H1 (cell line): ENCODE measurements around the gene SCRG1. TPM values are rescaled to one million over a fixed set of nuclear protein-coding genes. Genes with fewer than 3 reads are reported as not detected.

Experiments used
- CTCF ChIA-PET: fragments of 300-600 bp; sonication (Branson Sonifier 250); formaldehyde crosslinking; loops from one replicate; lab custom pipeline; 2021; ENCODE audit not compliant: partially characterized antibody; lab: Charles Lee
- POLR2A ChIA-PET: fragments of 300-600 bp; sonication (Branson Sonifier 250); formaldehyde crosslinking; loops from one replicate; lab custom pipeline; 2021; ENCODE audit warnings: inconsistent platforms; ENCODE audit not compliant: partially characterized antibody; lab: Charles Lee
- DNase-seq, 2 experiments: peaks; one replicate each; pipeline versions ENCODE4 v3.0.0 to v3.0.0-alpha.2; 2010 to 2022; ENCODE audit warnings: low spot score in 2 of 2, low read depth in 1 of 2, mixed read lengths in 1 of 2
- FAIRE-seq: peaks from 2 replicates; lab custom pipeline; 2011; peaks lifted over from hg19 to GRCh38; lab: Jason Lieb, UNC
- H2AFZ ChIP-seq: 2 replicates; pipeline ENCODE4 v1.8.1; 2012; ENCODE audit warnings: low read length, inconsistent platforms
- H2AK5ac ChIP-seq: 2 replicates; pipeline ENCODE4 v1.6.1; 2013; ENCODE audit warnings: low read depth, low read length
- H2BK120ac ChIP-seq: replicated peaks from 2 replicates; pipeline ENCODE3; 2013; ENCODE audit warnings: low read depth, low read length, inconsistent platforms
- H2BK12ac ChIP-seq: 2 replicates; pipeline ENCODE4 v1.6.1; 2013; ENCODE audit warnings: low read depth, low read length
- H2BK15ac ChIP-seq: 2 replicates; pipeline ENCODE4 v1.6.1; 2013; ENCODE audit warnings: low read length
- H2BK20ac ChIP-seq: 2 replicates; pipeline ENCODE4 v1.6.1; 2013; ENCODE audit warnings: low read length
- H2BK5ac ChIP-seq: 2 replicates; pipeline ENCODE4 v1.6.1; 2013; ENCODE audit warnings: low read depth, low read length
- H3K14ac ChIP-seq: 2 replicates; pipeline ENCODE4 v1.6.1; 2013; ENCODE audit warnings: inconsistent platforms; ENCODE audit not compliant: insufficient read length
- H3K18ac ChIP-seq: 2 replicates; pipeline ENCODE4 v1.6.1; 2013; ENCODE audit warnings: low read length; ENCODE audit errors: extremely low read depth
- H3K23ac ChIP-seq: 2 replicates; pipeline ENCODE4 v1.6.1; 2013; ENCODE audit warnings: inconsistent platforms; ENCODE audit not compliant: insufficient read length
- H3K23me2 ChIP-seq: 2 replicates; pipeline ENCODE4 v1.6.1; 2013; ENCODE audit warnings: low read depth, low read length
- H3K27ac ChIP-seq: 2 replicates; pipeline ENCODE4 v1.6.1; 2011; ENCODE audit warnings: low read depth, low read length, inconsistent platforms
- H3K27me3 ChIP-seq, 4 experiments: replicated peaks in 1 of 4; 1 replicate in 1 of 4; 2 replicates in 3 of 4; pipeline versions ENCODE4 v1.6.1 to v1.8.1; 2011 to 2013; ENCODE audit warnings: low read length in 3 of 4, mild to moderate bottlenecking in 3 of 4, inconsistent platforms in 2 of 4, mixed read lengths in 2 of 4, moderate library complexity in 1 of 4; ENCODE audit not compliant: control insufficient read depth in 3 of 4, insufficient read depth in 3 of 4; ENCODE audit errors: extremely low read depth in 1 of 4
- H3K36me3 ChIP-seq, 4 experiments: 2 replicates each; pipeline versions ENCODE4 v1.6.1 to v1.8.1; 2011 to 2013; ENCODE audit warnings: mild to moderate bottlenecking in 4 of 4, low read length in 3 of 4, moderate library complexity in 2 of 4, control low read depth in 1 of 4, inconsistent platforms in 1 of 4; ENCODE audit not compliant: insufficient read depth in 4 of 4, control insufficient read depth in 2 of 4
- H3K4ac ChIP-seq: replicated peaks from 2 replicates; pipeline ENCODE3; 2013; ENCODE audit warnings: low read length, low read depth, mixed read lengths, inconsistent platforms; ENCODE audit not compliant: insufficient read length
- H3K4me1 ChIP-seq, 4 experiments: replicated peaks in 1 of 4; 1 replicate in 1 of 4; 2 replicates in 3 of 4; pipeline versions ENCODE4 v1.6.1 to v1.8.1; 2011 to 2013; ENCODE audit warnings: low read length in 3 of 4, inconsistent platforms in 2 of 4, mixed read lengths in 1 of 4; ENCODE audit not compliant: insufficient read depth in 4 of 4, control insufficient read depth in 3 of 4
- H3K4me2 ChIP-seq, 2 experiments: 2 replicates each; pipeline versions ENCODE4 v1.6.1 to v1.8.1; 2011 to 2013; ENCODE audit warnings: low read depth in 2 of 2, low read length in 2 of 2, control low read depth in 1 of 2, inconsistent platforms in 1 of 2, mild to moderate bottlenecking in 1 of 2; ENCODE audit not compliant: insufficient read depth in 1 of 2
- H3K4me3 ChIP-seq, 4 experiments: fragments of 200-600, 300-600 bp in 1 of 4; sonication (generic), shearing (Covaris generic), sonication (Bioruptor Twin) in 1 of 4; 2 replicates each; pipeline versions ENCODE4 v1.5.1 to v1.8.1; 2011 to 2016; ENCODE audit warnings: low read length in 4 of 4, low read depth in 3 of 4, control low read depth in 2 of 4, inconsistent platforms in 2 of 4, mild to moderate bottlenecking in 2 of 4, mixed read lengths in 1 of 4, moderate library complexity in 1 of 4; ENCODE audit not compliant: insufficient read depth in 2 of 4; ENCODE audit errors: extremely low read depth in 1 of 4
- H3K56ac ChIP-seq: replicated peaks from 2 replicates; pipeline ENCODE3; 2013; ENCODE audit warnings: low read depth, mild to moderate bottlenecking, mixed read lengths, low read length, inconsistent platforms; ENCODE audit not compliant: insufficient read length
- H3K79me1 ChIP-seq: 2 replicates; pipeline ENCODE4 v1.6.1; 2013; ENCODE audit warnings: low read depth, low read length, control low read depth
- H3K79me2 ChIP-seq, 2 experiments: 2 replicates each; pipeline versions ENCODE4 v1.6.1 to v1.8.1; 2012 to 2013; ENCODE audit warnings: low read length in 2 of 2, mild to moderate bottlenecking in 2 of 2, inconsistent platforms in 1 of 2; ENCODE audit not compliant: insufficient read depth in 2 of 2, control insufficient read depth in 1 of 2
- H3K9ac ChIP-seq, 4 experiments: replicated peaks in 1 of 4; 1 replicate in 1 of 4; 2 replicates in 3 of 4; pipeline versions ENCODE4 v1.6.1 to v1.8.1; 2011 to 2013; ENCODE audit warnings: low read depth in 3 of 4, low read length in 3 of 4, control low read depth in 2 of 4, mild to moderate bottlenecking in 2 of 4, moderate library complexity in 2 of 4, inconsistent platforms in 1 of 4; ENCODE audit errors: extremely low read depth in 1 of 4
- H3K9me3 ChIP-seq, 2 experiments: 2 replicates each; pipeline versions ENCODE4 v1.6.1 to v1.8.1; 2012 to 2013; ENCODE audit warnings: mild to moderate bottlenecking in 2 of 2, moderate library complexity in 2 of 2, control low read depth in 1 of 2, inconsistent platforms in 1 of 2, low read depth in 1 of 2, low read length in 1 of 2, mixed read lengths in 1 of 2; ENCODE audit not compliant: insufficient read depth in 2 of 2
- H4K20me1 ChIP-seq, 2 experiments: replicated peaks in 1 of 2; 2 replicates each; pipeline versions ENCODE3 to v1.8.1; 2011 to 2013; ENCODE audit warnings: inconsistent platforms in 2 of 2, low read length in 2 of 2, mild to moderate bottlenecking in 1 of 2; ENCODE audit not compliant: insufficient read depth in 2 of 2, control insufficient read depth in 1 of 2
- H4K5ac ChIP-seq: 2 replicates; pipeline ENCODE4 v1.6.1; 2013; ENCODE audit warnings: low read length, low read depth, mixed read lengths, inconsistent platforms; ENCODE audit not compliant: insufficient read length
- H4K8ac ChIP-seq: 2 replicates; pipeline ENCODE4 v1.8.0; 2013; ENCODE audit warnings: mild to moderate bottlenecking, moderate library complexity, low read length, inconsistent platforms; ENCODE audit not compliant: insufficient read depth; ENCODE audit errors: extremely low read depth
- H4K91ac ChIP-seq: replicated peaks from 2 replicates; pipeline ENCODE3; 2013; ENCODE audit warnings: low read length, mixed read lengths, inconsistent platforms; ENCODE audit not compliant: insufficient read length
- CBX5 ChIP-seq: fragments of 300-800, 300-1000 bp; sonication (generic); IDR thresholded peaks from 2 replicates; pipeline ENCODE4 v1.7.1; 2016; ENCODE audit warnings: antibody characterized with exemption, low read length, low read depth
- CHD1 ChIP-seq: IDR thresholded peaks from 2 replicates; pipeline ENCODE4 v1.6.1; 2012; ENCODE audit warnings: low read depth, low read length, improper control_type of control experiment
- HDAC2 ChIP-seq, 2 experiments: fragments of 300-600 bp in 1 of 2; sonication (generic) in 1 of 2; IDR thresholded peaks; 2 replicates each; pipeline ENCODE4 v1.6.1; 2011 to 2012; ENCODE audit warnings: low read depth in 2 of 2, low read length in 2 of 2, mild to moderate bottlenecking in 2 of 2, moderate library complexity in 2 of 2, borderline replicate concordance in 1 of 2, inconsistent platforms in 1 of 2
- HDAC6 ChIP-seq: IDR thresholded peaks from one replicate; pipeline ENCODE4 v1.7.1; 2012; ENCODE audit warnings: low read depth, mild to moderate bottlenecking, inconsistent platforms, low read length, moderate library complexity
- KDM1A ChIP-seq: fragments of 200-600, 300-600 bp; sonication (generic); IDR thresholded peaks from 2 replicates; pipeline ENCODE4 v1.7.1; 2016; ENCODE audit warnings: mild to moderate bottlenecking, low read length, borderline replicate concordance
- KDM4A ChIP-seq: IDR thresholded peaks from one replicate; pipeline ENCODE4 v1.7.1; 2012; ENCODE audit warnings: low read depth, mild to moderate bottlenecking, moderate library complexity, low read length, inconsistent platforms; ENCODE audit not compliant: severe bottlenecking
- POLR2A ChIP-seq, 2 experiments: IDR thresholded peaks; 1 replicate in 1 of 2; 2 replicates in 1 of 2; pipeline ENCODE4 v1.6.1; 2011; ENCODE audit warnings: low read depth in 2 of 2, low read length in 2 of 2, mild to moderate bottlenecking in 2 of 2; ENCODE audit errors: control extremely low read depth in 1 of 2
- SAP30 ChIP-seq: fragments of 300-600 bp; sonication (generic); IDR thresholded peaks from 2 replicates; pipeline ENCODE4 v1.7.1; 2012; ENCODE audit warnings: low read length, moderate library complexity, mild to moderate bottlenecking, inconsistent platforms; ENCODE audit not compliant: insufficient read depth, insufficient replicate concordance
- SIN3A ChIP-seq, 2 experiments: IDR thresholded peaks in 1 of 2; conservative IDR thresholded peaks in 1 of 2; 2 replicates each; pipeline ENCODE4 v1.6.1; 2011 to 2012; ENCODE audit warnings: low read length in 2 of 2, improper control_type of control experiment in 1 of 2, low read depth in 1 of 2, mild to moderate bottlenecking in 1 of 2
- SIX5 ChIP-seq: IDR thresholded peaks from 2 replicates; pipeline ENCODE4 v1.6.1; 2011; ENCODE audit warnings: mild to moderate bottlenecking, low read depth, low read length
- SP2 ChIP-seq: IDR thresholded peaks from 2 replicates; pipeline ENCODE4 v1.6.1; 2012; ENCODE audit warnings: mild to moderate bottlenecking, low read length, inconsistent platforms
- SRF ChIP-seq: IDR thresholded peaks from 2 replicates; pipeline ENCODE4 v1.6.1; 2011; ENCODE audit warnings: mild to moderate bottlenecking, low read depth, low read length, moderate library complexity
- SUZ12 ChIP-seq: fragments of 200-600 bp; sonication (generic); IDR thresholded peaks from 2 replicates; pipeline ENCODE4 v1.6.1; 2012; ENCODE audit warnings: mild to moderate bottlenecking, inconsistent platforms, low read length, moderate library complexity, mixed read lengths
- TAF7 ChIP-seq: optimal IDR thresholded peaks from 2 replicates; pipeline ENCODE3; 2011; ENCODE audit warnings: low read depth, mild to moderate bottlenecking, inconsistent platforms, low read length, moderate library complexity, borderline replicate concordance
- ZNF274 ChIP-seq: IDR thresholded peaks from 2 replicates; pipeline ENCODE4 v1.7.0; 2012; ENCODE audit warnings: low read length, borderline replicate concordance; ENCODE audit errors: extremely low read depth
- WGBS, 2 experiments: shearing (Covaris generic) in 1 of 2; methylation state at CpG; one replicate each; pipeline versions ENCODE4 v1.1.6 to v1.1.7; 2013 to 2015; ENCODE audit warnings: low lambda C conversion rate in 2 of 2, mixed read lengths in 2 of 2, inconsistent platforms in 1 of 2, low coverage in 1 of 2, missing lambda C conversion rate in 1 of 2; ENCODE audit not compliant: insufficient replicate concordance in 2 of 2, insufficient coverage in 1 of 2, insufficient read length in 1 of 2; ENCODE audit errors: extremely low coverage in 1 of 2, missing lambda C conversion rate in 1 of 2; 5-methylcytosine and 5-hydroxymethylcytosine counted together
- polyA plus RNA-seq, 7 experiments: library from polyadenylated mRNA; depleted of rRNA in 3 of 7; stranded (reverse) in 5 of 7; unstranded in 2 of 7; fragments of >200 nt in 5 of 7; fragments of 200-250 nt in 2 of 7; gene quantifications; 1 replicate in 5 of 7; 2 replicates in 1 of 7; 4 replicates in 1 of 7; pipeline versions ENCODE4 v1.2.1 to v1.2.3, GENCODE V29; 2011 to 2013; ENCODE audit warnings: missing spikeins in 2 of 7, mixed read lengths in 2 of 7
- total RNA-seq: library from RNA; stranded (reverse); fragmentation: NEBNext Ultra II Directional; extraction: Animal tissue kit (Norgen Biotek cat#: 25700); gene quantifications from 2 replicates; pipeline ENCODE4 v1.2.1, GENCODE V29; 2021

The SCRG1 gene
- total and polyA plus RNA-seq, 2 of the 8 experiments (the other 6 are each of a cell fraction or from before 2014, with no cell fraction given): not detected

DNA sequence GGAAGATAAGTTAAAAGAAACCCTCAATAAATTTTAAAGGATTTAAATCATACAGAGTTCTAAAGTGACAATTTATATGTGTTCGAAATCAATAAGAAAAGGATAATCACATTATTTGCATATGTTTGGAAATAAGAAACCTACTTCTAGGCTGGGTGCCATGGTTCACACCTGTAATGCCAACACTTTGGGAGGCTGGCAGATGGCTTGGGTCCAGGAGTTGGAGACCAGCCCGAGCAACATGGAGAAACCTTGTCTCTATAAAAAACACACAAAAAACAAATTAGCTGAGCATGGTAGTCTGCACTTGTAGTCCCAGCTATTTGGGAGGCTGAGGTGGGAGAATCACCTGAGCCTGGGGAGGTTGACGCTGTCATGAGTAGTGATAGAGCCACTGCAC lies 36.2 kb downstream of the SCRG1 start:
- no peaks in the 10 kb centered on the region for H3K9me3 ChIP-seq
- FAIRE-seq (peak; percentile 24), DNase-seq (no peak)
- H4K20me1 ChIP-seq: no peaks in the 10 kb centered on the region
- H3K14ac ChIP-seq: no peak overlapping the region
- no peak overlapping the region for H2BK20ac ChIP-seq
- no peak overlapping the region for H2BK120ac ChIP-seq
- H3K4ac ChIP-seq: no peak overlapping the region
- H3K27ac ChIP-seq: no peak overlapping the region
- H4K91ac ChIP-seq: no peak overlapping the region
- H3K56ac ChIP-seq: no peak overlapping the region
- no peak overlapping the region for H3K4me2 ChIP-seq
- no peaks in the 10 kb centered on the region for H3K36me3 ChIP-seq
- H2AK5ac ChIP-seq: no peak overlapping the region
- no peaks in the 10 kb centered on the region for H3K79me2 ChIP-seq
- H3K23ac ChIP-seq: no peak overlapping the region
- H4K8ac ChIP-seq: no peak overlapping the region
- no peak overlapping the region for H2BK5ac ChIP-seq
- no peak overlapping the region for H3K4me3 ChIP-seq
- 87% methylated on average over 3 of the region's 3 CpGs; no CpG with 5 or more reads in 1 of the 2 experiments for WGBS, 2 experiments
- POLR2A ChIA-PET: no interaction called here
- CTCF ChIA-PET: interaction anchor here (0.9 to 2.0 kb wide), 3 partner anchors 46 to 75 kb away, joined by 3 to 5 read pairs (median 3); no protein-coding TSS in a partner anchor
- H4K5ac ChIP-seq: no peak overlapping the region
- no peaks in the 10 kb centered on the region for H3K79me1 ChIP-seq
- no peak overlapping the region for H2BK15ac ChIP-seq
- H3K9ac ChIP-seq: no peak overlapping the region
- no peaks in the 10 kb centered on the region for H3K4me1 ChIP-seq
- no peak overlapping the region for H2BK12ac ChIP-seq
- H3K27me3 ChIP-seq: no peaks in the 10 kb centered on the region
- no peak overlapping the region for H3K18ac ChIP-seq
- H2AFZ ChIP-seq: no peak overlapping the region
- no peaks in the 10 kb centered on the region; the same call in 1 of the 2 replicates for H3K23me2 ChIP-seq
- TF ChIP-seq SIN3A (conservative IDR thresholded peaks at IDR 0.05 in 1 of 2, IDR thresholded peaks at IDR 0.05 in 1 of 2; ENCODE audit: low read depth in 1 of 2, low read length in 2 of 2) (no peak), TAF7 (no peak), HDAC6 (no peak), CBX5 (no peak), SUZ12 (no peak), SRF (no peak), KDM1A (no peak), ZNF274 (no peak), SIX5 (no peak), POLR2A (IDR thresholded peaks at IDR 0.05; ENCODE audit: control extremely low read depth in 1 of 2, low read depth in 2 of 2, low read length in 2 of 2) (no peak), HDAC2 (IDR thresholded peaks at IDR 0.05; ENCODE audit: borderline replicate concordance in 1 of 2, low read depth in 2 of 2, low read length in 2 of 2) (no peak), SP2 (no peak), KDM4A (no peak), SAP30 (no peak), CHD1 (no peak)
